ENCODE results near the gene DCP2.

GRCh38 chr5:113040672-113041260, 64.2 kb downstream of the DCP2 start:
- TF ChIP-seq CTCF (IDR thresholded peaks at IDR 0.05) = no peak
- no peak for TF ChIP-seq POLR2AphosphoS5 (IDR thresholded peaks at IDR 0.05; ENCODE audit: insufficient read depth in 1 of 2, low read depth in 1 of 2)
- no peak for TF ChIP-seq POLR2A (IDR thresholded peaks at IDR 0.05)

Data from vagina (tissue), 2 donors.